GM10266 (cell line): ENCODE results near the gene MCF2L.

Experiments
- DNase-seq: peaks from one replicate; pipeline ENCODE4 v3.0.0; 2012; ENCODE audit errors: extremely low spot score
- CTCF ChIP-seq: IDR thresholded peaks from 2 replicates; pipeline ENCODE4 v1.5.1; 2012; ENCODE audit warnings: mild to moderate bottlenecking, low read depth; ENCODE audit not compliant: control insufficient read depth, insufficient read depth; ENCODE audit errors: missing control alignments

Gene MCF2L

GRCh38 chr13:112983428-112984196, 14.6 kb downstream of the MCF2L start:
- TF ChIP-seq CTCF, result no peak
- no peak for DNase-seq

- no peak for DNase-seq
- TF ChIP-seq CTCF, result no peak
Observed at GRCh38 chr13:112984501-112984900, 15.5 kb downstream of the MCF2L start.

GRCh38 chr13:112984954-112985802, 16.2 kb downstream of the MCF2L start:
- no peak for TF ChIP-seq CTCF
- no peak for DNase-seq

GRCh38 chr13:112985803-112986408, 16.9 kb downstream of the MCF2L start:
- DNase-seq, result no peak
- no peak for TF ChIP-seq CTCF

- no peak for TF ChIP-seq CTCF
- no peak for DNase-seq
Observed at GRCh38 chr13:112986470-112986869, 17.5 kb downstream of the MCF2L start.

- TF ChIP-seq CTCF, result no peak
- DNase-seq, result no peak
Observed at GRCh38 chr13:112986946-112987681, 18.1 kb downstream of the MCF2L start.
